Activated naive CD4-positive, alpha-beta T cell treated with anti-CD3 and anti-CD28 coated beads, Interleukin-2, amount 50 U/mL, for 72 hours (primary cell): ENCODE results near the gene SLC5A3. TPM values are rescaled to one million over a fixed set of nuclear protein-coding genes. Genes with fewer than 3 reads are reported as not detected.

Experiments used
- ATAC-seq, 2 donors: fragments of 150-1000 bp; cut with Tn5 transposase; 2 replicates each; pipeline ENCODE4 v1.10.0; 2021; ENCODE audit warnings: mild to moderate bottlenecking in 2 of 2, moderate library complexity in 2 of 2
- DNase-seq, 2 donors: peaks; one replicate each; pipeline ENCODE4 v3.0.0; 2021 to 2022; ENCODE audit warnings: low spot score in 2 of 2
- H3K27ac Mint-ChIP-seq, 2 donors: one replicate each; pipeline ENCODE4 v1.8.0; 2022; ENCODE audit warnings: mild to moderate bottlenecking in 2 of 2, mixed read lengths in 2 of 2
- H3K36me3 Mint-ChIP-seq, 2 donors: one replicate each; pipeline ENCODE4 v1.8.0; 2022; ENCODE audit warnings: mixed read lengths in 2 of 2
- H3K9me3 Mint-ChIP-seq, 2 donors: one replicate each; pipeline ENCODE4 v1.8.0; 2022; ENCODE audit warnings: mixed read lengths in 2 of 2
- total RNA-seq, 2 donors: library from RNA; stranded (reverse); gene quantifications; one replicate each; pipeline ENCODE4 v1.2.3, GENCODE V29; 2022

The SLC5A3 gene
- total RNA-seq, 2 donors from 2014 or later = 35.8 to 77.1 TPM

DNA sequence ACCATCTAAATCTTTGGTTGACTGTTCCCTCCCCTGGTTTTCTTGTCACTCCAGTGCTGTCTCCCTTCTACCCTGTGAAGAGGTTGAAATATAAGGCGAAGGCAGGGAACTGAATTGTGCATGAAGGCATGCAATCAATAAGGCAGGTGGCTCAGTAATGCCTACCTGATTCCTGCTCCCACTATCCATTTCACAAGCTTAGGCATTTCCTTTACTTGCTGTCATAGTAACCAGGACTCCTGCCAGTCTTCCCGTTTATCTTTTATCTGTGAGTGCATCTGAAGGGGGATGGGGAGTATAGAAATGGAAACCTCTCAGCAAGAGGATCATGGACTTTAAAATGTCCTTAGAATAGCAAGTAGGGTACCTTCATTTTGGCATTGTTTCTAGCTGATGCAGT lies 40.5 kb downstream of the SLC5A3 start:
- H3K36me3 Mint-ChIP-seq = peaks cover 18 to 67% of the 10 kb centered on the region in 2 donors
- DNase-seq (no peak), ATAC-seq (no peak)
- H3K27ac Mint-ChIP-seq = no peak overlapping the region
- peaks cover 3 to 11% of the 10 kb centered on the region in 2 donors for H3K9me3 Mint-ChIP-seq

DNA sequence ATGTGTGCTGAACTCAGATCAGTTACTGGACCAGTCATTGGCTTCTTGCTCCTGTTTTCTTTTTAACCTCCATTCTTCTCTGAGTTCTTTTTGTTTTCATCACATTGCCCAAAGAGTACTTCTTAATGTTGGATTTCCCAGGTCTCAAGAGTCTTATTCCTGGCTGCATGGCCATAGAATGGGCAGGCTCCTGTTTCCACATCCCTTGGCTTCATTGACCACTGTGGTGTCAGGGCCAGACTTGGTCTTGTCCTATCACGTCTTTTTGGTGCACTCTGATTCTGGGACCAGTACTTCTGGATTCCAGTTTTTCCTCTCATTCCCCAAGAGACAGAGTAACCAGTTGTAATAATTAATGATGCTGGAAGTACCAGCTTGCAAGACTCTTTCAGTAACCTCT lies 41.8 kb downstream of the SLC5A3 start:
- Mint-ChIP-seq H3K36me3 (peaks cover 13 to 62% of the 10 kb centered on the region in 2 donors), H3K27ac (no peak overlapping the region), H3K9me3 (peaks cover 3 to 7% of the 10 kb centered on the region in 2 donors)
- ATAC-seq = no peak
- no peak for DNase-seq

DNA sequence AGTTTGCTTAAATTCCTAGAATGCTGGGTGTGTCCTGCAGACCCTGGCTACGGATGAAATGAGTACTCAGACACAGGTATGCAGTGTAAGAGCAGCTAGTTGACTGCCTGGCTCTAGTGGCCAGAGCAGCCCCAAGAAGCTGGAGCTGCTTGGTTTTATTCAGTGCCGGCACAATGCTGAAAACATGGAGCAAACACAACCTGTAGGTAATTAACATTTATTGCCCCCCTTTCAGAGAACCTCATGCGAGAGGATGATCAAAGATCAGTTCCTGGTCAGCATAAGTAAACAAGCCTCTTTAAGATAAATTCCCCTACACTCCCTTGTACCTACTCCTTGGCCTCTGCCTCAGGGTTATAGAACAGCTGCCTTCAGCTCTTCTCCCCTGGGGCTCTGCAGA lies 43.2 kb downstream of the SLC5A3 start:
- DNase-seq = no peak
- peak overlapping the region in 1 of 2 donors; percentile 18 for H3K27ac Mint-ChIP-seq
- H3K36me3 Mint-ChIP-seq = peaks cover 13 to 60% of the 10 kb centered on the region in 2 donors
- no peak for ATAC-seq
- H3K9me3 Mint-ChIP-seq = peaks cover 3 to 7% of the 10 kb centered on the region in 2 donors

DNA sequence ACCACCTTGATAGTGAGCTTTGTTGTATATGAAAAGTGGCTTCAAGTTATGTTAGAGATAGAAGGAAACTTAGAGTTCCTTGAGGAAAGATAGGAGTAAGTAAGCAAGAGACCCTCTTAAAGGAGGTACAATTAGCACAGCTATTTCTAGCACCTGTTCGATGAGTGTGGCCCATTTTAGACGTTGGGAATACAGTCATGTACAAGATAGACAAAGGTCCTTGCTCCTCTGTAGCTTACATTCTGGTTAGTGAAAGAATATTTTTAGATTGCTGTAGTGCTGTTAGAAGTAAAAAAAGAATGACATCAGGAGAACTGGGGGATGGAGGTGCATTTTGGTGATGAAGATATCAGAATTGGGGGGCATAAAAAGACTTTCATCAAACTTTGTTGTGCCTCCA lies 47.5 kb downstream of the SLC5A3 start:
- Mint-ChIP-seq H3K36me3 (peaks cover 5 to 68% of the 10 kb centered on the region in 2 donors), H3K27ac (no peak overlapping the region)

DNA sequence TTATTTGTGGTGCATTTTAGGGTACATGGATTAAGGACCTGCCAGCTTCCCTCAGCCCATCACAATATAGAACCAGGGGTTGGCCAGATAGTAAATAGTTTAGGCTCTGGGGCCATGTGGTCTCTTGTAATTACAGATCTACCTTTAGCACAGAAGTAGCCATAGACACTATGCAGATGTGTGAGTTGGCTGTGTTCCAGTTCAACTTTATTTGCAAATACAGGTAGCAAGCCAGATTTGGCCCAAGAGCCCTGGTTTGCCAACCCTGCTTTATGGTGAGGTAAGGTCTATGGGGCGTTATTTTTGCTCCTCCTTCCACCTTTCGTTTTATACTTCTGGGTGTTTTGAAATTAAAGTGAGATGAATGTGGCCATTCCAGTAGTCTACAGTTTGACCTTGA lies 48.7 kb downstream of the SLC5A3 start:
- H3K36me3 Mint-ChIP-seq = peaks cover 5 to 63% of the 10 kb centered on the region in 2 donors
- H3K9me3 Mint-ChIP-seq = peaks cover 0 to 20% of the 10 kb centered on the region in 2 donors
- no peak for DNase-seq
- ATAC-seq = no peak
- H3K27ac Mint-ChIP-seq = peak overlapping the region in 1 of 2 donors; percentile 80

More for the DNA sequence above, 47.5 kb downstream of the SLC5A3 start:
- DNase-seq (no peak), ATAC-seq (no peak)
- peaks cover 0 to 20% of the 10 kb centered on the region in 2 donors for H3K9me3 Mint-ChIP-seq

Other genes starting within 250 kb of the SLC5A3 start
- 100 to 1,000 TPM; 208 to 242 TPM for gene ATP5PO, start 157.8 kb upstream of the SLC5A3 start, total RNA-seq
- gene MRPS6, start within 50 bp of the SLC5A3 start, total RNA-seq = 100 to 1,000 TPM; 114 to 146 TPM